ENCODE results near the gene RCAN3.

- TF ChIP-seq CTCF (IDR thresholded peaks at IDR 0.05) (no peak), POLR2A (IDR thresholded peaks at IDR 0.05) (no peak), EP300 (IDR thresholded peaks at IDR 0.05) (no peak), POLR2AphosphoS5 (IDR thresholded peaks at IDR 0.05) (no peak)
These were observed 37.6 kb downstream of the RCAN3 start for GRCh38 chr1:24540051-24540905.
